Progenitor cell of endocrine pancreas (in vitro differentiated cells): ENCODE measurements around the gene EYS. TPM values are rescaled to one million over a fixed set of nuclear protein-coding genes. Genes with fewer than 3 reads are reported as not detected.

ENCODE experiments used
- DNase-seq: peaks from one replicate; pipeline ENCODE4 v3.0.0; 2021; ENCODE audit warnings: low spot score; ENCODE audit not compliant: unreplicated experiment
- H3K27ac Mint-ChIP-seq: 2 replicates; pipeline ENCODE4 v1.8.0; 2021; ENCODE audit warnings: mild to moderate bottlenecking, moderate library complexity, mixed read lengths
- H3K27me3 Mint-ChIP-seq: 2 replicates; pipeline ENCODE4 v1.8.0; 2021; ENCODE audit warnings: mixed read lengths
- H3K36me3 Mint-ChIP-seq: 2 replicates; pipeline ENCODE4 v1.8.0; 2022; ENCODE audit warnings: mixed read lengths; ENCODE audit not compliant: insufficient read depth
- H3K4me1 Mint-ChIP-seq: 2 replicates; pipeline ENCODE4 v1.8.0; 2021; ENCODE audit warnings: low read depth, mixed read lengths
- H3K4me3 Mint-ChIP-seq: 2 replicates; pipeline ENCODE4 v1.8.0; 2021; ENCODE audit warnings: low read depth, mild to moderate bottlenecking, moderate library complexity, mixed read lengths
- H3K9me3 Mint-ChIP-seq: 2 replicates; pipeline ENCODE4 v1.8.0; 2021; ENCODE audit warnings: low read depth, mixed read lengths
- total RNA-seq: library from RNA; stranded (reverse); gene quantifications from 2 replicates; pipeline ENCODE4 v1.2.1, GENCODE V29; 2021
- TF ChIP-seq, protein P1 (sequence below): fragments of 200-600 bp; sonication (generic); IDR thresholded peaks from one replicate; pipeline ENCODE4 v1.5.0; 2021; ENCODE audit warnings: antibody characterized with exemption, mild to moderate bottlenecking; ENCODE audit not compliant: unreplicated experiment

The EYS gene
- total RNA-seq, 1 donor from 2014 or later, result 0.46 TPM

DNA sequence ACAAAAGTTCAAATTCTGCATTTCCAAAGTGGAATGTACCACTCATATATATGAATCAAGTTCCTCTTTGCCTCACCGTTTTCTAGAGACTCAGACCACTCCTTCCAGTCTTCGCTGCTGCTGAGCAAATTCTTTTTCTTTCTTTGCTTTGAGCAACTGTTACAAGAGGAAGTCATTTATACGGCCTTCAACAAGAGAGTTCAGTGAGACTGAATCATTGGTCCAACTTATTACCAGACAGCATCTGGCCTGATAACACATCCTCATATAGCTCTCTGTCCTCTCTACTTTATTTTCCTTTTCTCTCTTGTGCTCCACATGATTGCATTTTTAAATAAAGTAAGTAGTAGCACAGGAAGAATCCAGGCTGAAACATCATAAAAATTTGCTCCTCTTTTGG lies 1418.7 kb downstream of the EYS start:
- no peak for DNase-seq
- peaks cover 16% of the 10 kb centered on the region for H3K9me3 Mint-ChIP-seq
- H3K36me3 Mint-ChIP-seq, result peaks cover 2% of the 10 kb centered on the region
- no peak overlapping the region for H3K4me3 Mint-ChIP-seq
- TF ChIP-seq, protein P1, sequence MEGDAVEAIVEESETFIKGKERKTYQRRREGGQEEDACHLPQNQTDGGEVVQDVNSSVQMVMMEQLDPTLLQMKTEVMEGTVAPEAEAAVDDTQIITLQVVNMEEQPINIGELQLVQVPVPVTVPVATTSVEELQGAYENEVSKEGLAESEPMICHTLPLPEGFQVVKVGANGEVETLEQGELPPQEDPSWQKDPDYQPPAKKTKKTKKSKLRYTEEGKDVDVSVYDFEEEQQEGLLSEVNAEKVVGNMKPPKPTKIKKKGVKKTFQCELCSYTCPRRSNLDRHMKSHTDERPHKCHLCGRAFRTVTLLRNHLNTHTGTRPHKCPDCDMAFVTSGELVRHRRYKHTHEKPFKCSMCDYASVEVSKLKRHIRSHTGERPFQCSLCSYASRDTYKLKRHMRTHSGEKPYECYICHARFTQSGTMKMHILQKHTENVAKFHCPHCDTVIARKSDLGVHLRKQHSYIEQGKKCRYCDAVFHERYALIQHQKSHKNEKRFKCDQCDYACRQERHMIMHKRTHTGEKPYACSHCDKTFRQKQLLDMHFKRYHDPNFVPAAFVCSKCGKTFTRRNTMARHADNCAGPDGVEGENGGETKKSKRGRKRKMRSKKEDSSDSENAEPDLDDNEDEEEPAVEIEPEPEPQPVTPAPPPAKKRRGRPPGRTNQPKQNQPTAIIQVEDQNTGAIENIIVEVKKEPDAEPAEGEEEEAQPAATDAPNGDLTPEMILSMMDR, result no peak
- H3K4me1 Mint-ChIP-seq, result no peaks in the 10 kb centered on the region
- H3K27me3 Mint-ChIP-seq, result no peaks in the 10 kb centered on the region
- H3K27ac Mint-ChIP-seq, result no peak overlapping the region

DNA sequence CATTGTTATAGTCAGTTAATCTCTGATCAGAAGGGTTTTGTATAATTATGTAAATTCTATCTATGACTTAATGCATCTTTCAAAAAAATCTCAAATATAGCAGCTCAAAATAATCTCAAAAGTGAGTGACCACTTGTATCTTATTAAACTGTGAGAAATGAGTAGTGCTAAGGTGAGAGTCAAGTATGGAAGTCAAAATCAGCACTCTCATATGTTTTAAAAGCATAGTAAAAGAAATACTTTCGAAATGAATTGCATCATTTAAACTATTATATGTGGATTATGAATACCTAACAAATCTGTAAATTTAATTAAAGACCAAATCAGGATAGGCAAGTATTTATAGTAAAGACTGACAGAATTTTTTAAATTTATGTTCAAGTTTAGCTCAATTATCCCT lies 1425.9 kb downstream of the EYS start:
- TF ChIP-seq, protein P1, result no peak
- H3K9me3 Mint-ChIP-seq, result peaks cover 17% of the 10 kb centered on the region
- no peak overlapping the region for H3K4me3 Mint-ChIP-seq
- peaks cover 10% of the 10 kb centered on the region for H3K4me1 Mint-ChIP-seq
- peaks cover 4% of the 10 kb centered on the region for H3K27me3 Mint-ChIP-seq
- peaks cover 2% of the 10 kb centered on the region for H3K36me3 Mint-ChIP-seq
- no peak for DNase-seq
- H3K27ac Mint-ChIP-seq, result no peak overlapping the region

DNA sequence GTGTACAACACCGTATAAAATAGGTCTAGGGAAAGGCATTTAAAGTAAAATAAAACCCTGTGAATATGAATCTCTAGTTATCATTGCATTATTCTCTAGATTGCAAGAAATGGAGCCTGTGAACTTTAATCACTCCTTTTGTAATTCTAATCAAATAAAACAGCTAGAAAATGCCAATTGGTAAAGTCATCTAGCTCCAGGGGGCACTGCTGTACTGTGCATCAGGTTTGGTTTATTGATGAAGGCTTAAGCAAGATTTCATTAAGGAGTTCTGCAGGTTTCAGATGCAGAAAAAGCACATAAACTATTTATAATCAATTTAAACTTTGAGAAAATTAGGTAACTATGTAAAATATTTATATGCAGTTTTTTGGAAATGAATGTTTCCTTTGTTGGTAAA lies 1426.5 kb downstream of the EYS start:
- Mint-ChIP-seq H3K27me3 (peaks cover 4% of the 10 kb centered on the region), H3K9me3 (peaks cover 17% of the 10 kb centered on the region), H3K4me3 (no peak overlapping the region), H3K27ac (no peak overlapping the region), H3K4me1 (peaks cover 10% of the 10 kb centered on the region), H3K36me3 (peaks cover 2% of the 10 kb centered on the region)
- peak; percentile 14 for DNase-seq
- TF ChIP-seq, protein P1, result peak; percentile 76

DNA sequence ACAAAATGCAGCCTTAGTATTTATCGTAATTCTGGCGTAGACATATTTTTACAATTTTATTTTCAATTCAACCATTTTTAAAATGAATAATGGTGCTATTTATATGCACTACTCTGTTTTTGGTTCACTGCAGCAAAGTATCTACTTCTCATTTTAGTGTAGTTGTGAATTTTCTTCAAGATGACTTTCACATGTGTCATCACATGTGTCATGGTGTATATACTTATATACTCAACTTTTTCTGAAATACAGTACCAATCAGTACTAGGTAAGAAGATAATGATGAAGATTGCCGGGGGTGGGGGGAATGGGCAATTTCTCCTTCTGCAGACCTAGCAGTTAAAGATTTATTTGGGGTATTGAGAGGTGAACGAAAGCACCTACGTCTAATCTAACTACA lies 1436.9 kb downstream of the EYS start:
- Mint-ChIP-seq H3K27ac (no peak overlapping the region), H3K27me3 (no peaks in the 10 kb centered on the region), H3K9me3 (no peaks in the 10 kb centered on the region), H3K4me1 (no peaks in the 10 kb centered on the region), H3K4me3 (no peak overlapping the region), H3K36me3 (no peaks in the 10 kb centered on the region)
- TF ChIP-seq, protein P1, result no peak
- DNase-seq, result no peak

DNA sequence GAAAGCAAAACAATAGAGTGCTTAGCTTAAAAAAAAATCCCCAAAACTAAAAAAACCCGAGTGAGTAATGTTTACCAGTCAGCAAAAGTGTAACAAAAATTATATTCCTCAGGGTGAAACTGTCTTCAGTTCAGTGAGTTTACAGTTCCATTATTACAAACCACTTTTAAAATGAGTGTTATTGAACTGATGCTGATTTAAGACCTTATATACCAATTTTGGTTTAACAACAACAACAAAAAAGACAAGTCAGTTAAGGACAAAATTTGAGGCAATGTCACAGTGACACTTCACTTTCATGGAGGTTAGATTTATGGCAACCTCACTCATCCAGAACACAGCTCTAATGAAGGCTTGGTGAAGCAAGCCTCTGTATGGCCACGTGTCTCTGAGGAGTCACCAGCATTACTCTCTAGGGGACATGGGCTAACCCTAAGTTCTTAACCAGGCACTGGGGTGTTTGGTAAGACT lies 1440.6 kb downstream of the EYS start:
- TF ChIP-seq, protein P1, result no peak
- H3K4me3 Mint-ChIP-seq, result no peak overlapping the region
- no peak overlapping the region for H3K27ac Mint-ChIP-seq
- no peaks in the 10 kb centered on the region for H3K9me3 Mint-ChIP-seq
- peaks cover 3% of the 10 kb centered on the region for H3K4me1 Mint-ChIP-seq
- no peaks in the 10 kb centered on the region for H3K27me3 Mint-ChIP-seq
- no peak for DNase-seq
- H3K36me3 Mint-ChIP-seq, result no peaks in the 10 kb centered on the region
